Activated T-cell treated with anti-CD3 and anti-CD28 coated beads, Interleukin-2, amount 50 U/mL, for 1 hour (primary cell): ENCODE data around the gene TBC1D25.
A peak's percentile ranks its signal among the peaks of the same experiment; 100 is the strongest.

Experiments used
- DNase-seq: peaks from one replicate; pipeline ENCODE4 v3.0.0-alpha.2; 2020

TBC1D25 gene

GRCh38 chrX:48569958-48570357 is 30.4 kb downstream of the TBC1D25 start:
- no peak for DNase-seq

DNA sequence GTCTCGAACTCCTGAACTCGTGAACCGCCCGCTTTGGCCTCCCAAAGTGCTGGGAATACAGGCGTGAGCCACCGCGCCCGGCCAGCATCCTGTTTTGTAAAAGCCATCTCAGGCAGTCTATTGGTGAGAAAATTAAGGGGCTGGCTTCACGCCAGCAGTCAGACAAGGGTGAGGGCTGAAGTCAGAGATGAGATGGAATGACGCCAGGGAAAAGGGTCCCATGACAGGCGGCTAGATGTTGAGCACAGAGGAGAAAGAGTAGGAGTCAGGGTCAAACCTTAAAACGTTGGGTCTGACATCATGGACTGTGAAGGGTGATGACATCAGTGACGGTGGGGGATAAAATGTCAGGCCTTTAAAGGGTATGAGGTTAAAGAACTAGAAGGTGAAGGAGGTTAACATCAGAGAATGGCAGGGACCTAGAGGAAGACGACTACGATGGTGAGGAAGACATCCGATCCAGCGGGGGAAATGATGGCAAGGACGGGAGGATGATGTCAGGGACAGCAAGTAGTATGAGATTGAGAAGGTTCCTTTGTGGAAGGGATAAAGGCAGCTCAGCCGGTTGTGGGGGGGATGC is 34.3 kb downstream of the TBC1D25 start:
- peak; percentile 49 for DNase-seq

DNA sequence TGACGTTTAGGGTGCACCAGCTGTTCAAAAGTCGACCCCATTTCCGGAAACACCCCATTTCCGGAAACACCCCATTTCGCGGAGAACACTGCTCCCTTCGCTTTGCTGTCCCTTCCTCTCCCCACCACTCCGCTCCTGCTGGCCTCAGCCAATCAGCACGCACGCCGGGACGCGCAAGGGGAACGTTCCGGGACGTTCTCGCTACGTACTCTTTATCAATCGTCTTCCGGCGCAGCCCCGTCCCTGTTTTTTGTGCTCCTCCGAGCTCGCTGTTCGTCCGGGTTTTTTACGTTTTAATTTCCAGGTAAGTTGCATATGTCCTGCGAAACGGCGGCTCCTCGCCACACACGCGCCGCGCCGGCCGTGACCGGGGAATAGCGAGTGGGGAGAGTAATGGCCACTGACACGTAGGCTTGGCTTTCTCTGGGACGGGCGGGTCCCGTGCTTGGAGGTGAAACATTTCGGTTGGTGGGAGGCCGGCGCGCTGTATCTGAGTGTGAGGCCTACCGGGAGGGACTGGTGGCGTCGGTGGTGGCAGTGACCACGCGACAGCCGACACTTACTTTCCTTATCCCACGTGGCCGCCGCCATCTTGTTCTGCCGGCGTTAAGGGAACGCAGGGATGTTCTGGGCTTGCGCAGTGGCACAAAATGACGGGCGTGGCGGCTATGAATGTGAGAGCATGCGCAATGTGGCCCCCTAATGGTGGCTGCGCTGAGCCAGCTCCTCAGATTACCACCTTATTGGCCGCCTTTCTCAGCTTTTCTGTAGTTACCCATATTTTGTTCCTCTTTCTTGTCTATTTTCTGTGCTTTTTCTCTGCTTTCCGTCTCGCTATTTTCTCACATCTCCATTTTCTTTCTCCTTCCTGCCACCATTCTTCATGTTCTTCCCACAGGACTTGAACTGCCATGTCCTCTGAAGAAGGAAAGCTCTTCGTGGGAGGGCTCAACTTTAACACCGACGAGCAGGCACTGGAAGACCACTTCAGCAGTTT is 35.1 kb downstream of the TBC1D25 start, which contains the start of gene RBM3:
Gene RBM3 (plus strand): TSS at position 215 of the 997 bp plus-strand sequence. CDS start 697 bp downstream, at position 912.
- peak; percentile 87 for DNase-seq

GRCh38 chrX:48575642-48576041 is 36.1 kb downstream of the TBC1D25 start:
- DNase-seq: no peak

DNA sequence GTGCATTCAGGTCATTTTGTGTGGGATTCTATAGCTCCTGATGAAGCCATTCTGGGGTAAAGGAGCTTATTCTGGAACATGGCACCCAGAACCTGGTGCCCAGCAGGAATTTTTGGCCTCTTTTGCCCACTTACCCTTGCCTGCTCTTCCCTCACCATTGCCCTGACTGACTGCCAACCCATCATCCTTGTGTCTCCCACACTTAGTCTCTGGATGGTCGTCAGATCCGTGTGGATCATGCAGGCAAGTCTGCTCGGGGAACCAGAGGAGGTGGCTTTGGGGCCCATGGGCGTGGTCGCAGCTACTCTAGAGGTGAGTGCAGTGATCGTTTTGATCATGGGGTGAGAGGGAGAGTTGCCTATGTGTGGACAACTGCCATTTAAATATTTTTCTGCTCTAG is 36.6 kb downstream of the TBC1D25 start:
- no peak for DNase-seq

DNA sequence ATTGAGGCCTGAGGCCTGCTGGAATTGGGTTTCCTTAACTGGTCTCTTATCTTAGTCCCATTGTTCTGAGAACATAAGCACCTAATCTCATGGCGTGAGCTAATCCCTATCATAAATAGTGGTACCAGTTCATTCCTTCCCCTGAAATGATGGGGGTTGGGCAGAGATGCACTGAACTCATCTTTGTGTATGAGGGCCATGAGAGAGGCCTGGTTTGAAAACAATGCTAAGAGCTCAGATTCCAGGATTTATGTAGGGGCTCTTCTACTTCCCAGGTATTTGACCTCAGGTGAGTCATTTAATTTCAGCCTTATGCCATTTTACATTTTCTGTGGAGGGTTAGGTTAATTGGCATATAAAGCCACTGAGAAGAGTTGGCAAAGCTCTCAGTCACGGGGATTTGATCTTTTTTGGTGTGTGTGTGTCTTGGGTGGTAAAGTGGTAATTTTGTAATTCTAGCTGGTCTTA is 39.2 kb downstream of the TBC1D25 start:
- no peak for DNase-seq

GRCh38 chrX:48579259-48579658 is 39.7 kb downstream of the TBC1D25 start:
- no peak for DNase-seq

DNA sequence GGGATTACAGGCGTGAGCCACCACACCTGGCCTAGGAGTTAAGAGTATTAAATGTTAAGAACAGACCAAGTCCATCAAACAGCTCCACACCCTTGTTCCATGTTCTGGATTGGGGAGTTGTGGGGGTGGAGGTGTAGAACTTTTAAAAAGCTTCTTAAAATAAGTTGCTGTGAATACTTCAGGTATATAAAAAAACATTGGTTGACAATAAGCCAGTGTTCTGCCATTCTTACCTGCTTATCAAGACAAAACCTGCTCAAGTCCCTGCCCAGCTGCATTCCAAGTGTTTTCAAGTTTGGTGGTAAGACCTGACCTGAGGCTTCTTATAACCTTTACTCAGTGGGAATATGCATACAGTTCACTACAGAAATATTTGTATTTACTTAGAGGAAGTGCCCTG is 41.1 kb downstream of the TBC1D25 start:
- no peak for DNase-seq

DNA sequence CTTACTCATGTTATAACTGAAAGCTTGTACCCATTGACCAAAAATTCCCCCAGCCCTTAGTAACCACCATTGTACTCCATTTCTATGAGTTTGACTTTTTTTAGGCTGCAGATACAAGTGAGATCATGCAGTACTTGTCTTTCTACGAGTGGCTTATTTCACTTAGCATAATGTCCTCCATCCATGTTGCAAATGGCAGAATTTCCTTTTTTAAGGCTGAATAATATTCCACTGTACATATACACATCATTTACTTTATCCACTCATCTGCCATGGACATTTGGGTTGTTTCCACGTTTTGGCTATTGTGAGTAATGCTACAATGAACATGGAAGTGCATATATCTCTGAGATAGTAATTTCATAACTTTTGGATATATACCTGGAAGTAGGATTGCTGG is 45.2 kb downstream of the TBC1D25 start:
- no peak for DNase-seq

GRCh38 chrX:48589482-48590162 is 50.1 kb downstream of the TBC1D25 start:
- no peak for DNase-seq

GRCh38 chrX:48590203-48591103 is 50.9 kb downstream of the TBC1D25 start:
- DNase-seq: no peak

- no peak for DNase-seq
Measured at GRCh38 chrX:48591255-48591791, 51.8 kb downstream of the TBC1D25 start.

- DNase-seq: no peak
Measured at GRCh38 chrX:48592971-48593370, 53.5 kb downstream of the TBC1D25 start.

GRCh38 chrX:48595929-48596328 is 56.4 kb downstream of the TBC1D25 start:
- DNase-seq: no peak

DNA sequence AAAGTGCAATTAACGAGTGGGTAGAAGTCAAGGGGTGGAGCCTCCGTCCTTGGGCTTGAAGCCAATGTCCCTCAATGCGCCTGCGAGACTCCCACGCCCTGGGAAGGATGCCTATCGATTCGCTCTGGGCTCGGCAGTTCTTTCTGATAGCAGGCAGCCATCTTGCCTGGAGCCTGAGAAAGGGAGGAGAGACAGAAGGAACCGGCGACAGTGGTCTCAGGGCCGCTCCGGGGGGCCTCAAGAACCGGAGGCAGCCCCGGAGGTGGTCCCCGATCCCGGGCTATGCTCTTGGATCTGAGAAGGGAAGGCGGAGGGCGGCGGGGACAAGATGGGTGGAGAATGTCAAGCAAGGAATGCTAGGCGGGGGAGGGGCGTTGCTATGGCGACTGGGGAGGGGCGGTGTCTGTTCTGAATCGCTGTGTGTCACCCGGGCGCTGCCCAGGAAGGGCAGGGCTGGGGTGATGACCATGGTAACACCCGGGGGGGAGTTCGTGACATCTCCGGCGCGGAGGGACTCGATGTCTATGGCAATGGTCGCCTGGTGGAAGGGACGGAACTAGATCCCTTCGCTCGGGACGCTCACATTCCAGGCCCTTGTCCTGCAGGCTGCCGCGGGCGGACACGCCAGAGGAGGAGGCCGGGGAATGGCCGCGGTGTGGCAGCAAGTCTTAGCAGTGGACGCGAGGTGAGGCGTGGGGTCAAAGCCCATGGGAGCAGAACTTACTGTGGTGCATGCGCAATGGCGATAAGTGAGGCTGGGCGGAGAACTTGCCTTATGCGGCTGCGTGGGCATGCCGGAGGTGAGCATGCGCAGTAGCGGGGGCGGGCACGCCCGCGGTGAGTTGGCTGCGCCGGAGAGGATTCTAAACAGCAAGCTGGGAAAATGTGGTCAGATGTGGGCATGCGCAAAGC is 58.1 kb downstream of the TBC1D25 start, which contains the start of gene WDR13:
Gene WDR13 (plus strand): TSS at position 140 of the 912 bp plus-strand sequence. CDS start 505 bp downstream, at position 645.
- peak; percentile 89 for DNase-seq

DNA sequence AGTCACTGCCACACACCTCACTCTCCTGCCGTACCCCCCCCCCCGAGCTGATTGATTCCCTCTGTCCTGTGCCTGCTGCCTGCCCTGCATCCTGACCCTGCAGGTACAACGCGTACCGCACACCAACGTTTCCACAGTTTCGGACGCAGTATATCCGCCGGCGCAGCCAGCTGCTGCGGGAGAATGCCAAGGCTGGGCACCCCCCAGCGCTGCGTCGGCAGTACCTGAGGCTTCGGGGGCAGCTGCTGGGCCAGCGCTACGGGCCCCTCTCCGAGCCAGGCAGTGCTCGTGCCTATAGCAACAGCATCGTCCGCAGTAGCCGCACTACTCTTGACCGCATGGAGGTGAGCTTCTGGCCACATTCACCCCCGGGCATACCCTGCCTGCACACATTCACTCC is 59.1 kb downstream of the TBC1D25 start:
- no peak for DNase-seq

- no peak for DNase-seq
Measured at GRCh38 chrX:48599341-48599740, 59.8 kb downstream of the TBC1D25 start.

- DNase-seq: no peak
Measured at GRCh38 chrX:48600226-48600625, 60.7 kb downstream of the TBC1D25 start.

- no peak for DNase-seq
Measured at GRCh38 chrX:48601741-48602394, 62.4 kb downstream of the TBC1D25 start.

DNA sequence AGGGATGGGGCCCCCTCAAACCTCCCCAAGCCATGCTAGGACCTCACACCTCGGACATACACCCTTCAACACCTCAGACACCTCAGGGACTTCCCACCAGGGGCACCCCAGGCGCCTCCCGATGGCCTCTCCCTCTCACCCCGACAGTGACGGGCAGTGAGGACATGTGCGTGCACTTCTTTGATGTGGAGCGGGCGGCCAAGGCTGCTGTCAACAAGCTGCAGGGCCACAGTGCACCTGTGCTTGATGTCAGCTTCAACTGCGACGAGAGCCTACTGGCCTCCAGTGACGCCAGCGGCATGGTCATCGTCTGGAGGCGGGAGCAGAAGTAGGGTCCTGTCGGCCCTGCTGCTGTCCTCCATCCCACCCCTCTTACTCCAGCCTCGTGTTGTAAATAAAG is 65.2 kb downstream of the TBC1D25 start:
- DNase-seq: no peak
